ENCODE data around the gene CCDC40. TPM values are rescaled to one million over a fixed set of nuclear protein-coding genes. Genes with fewer than 3 reads are reported as not detected.

Gene CCDC40
- total RNA-seq, 1 experiment from 2014 or later = 14.2 TPM

- intact Hi-C loops (cut with micrococcal nuclease; ENCODE audit: unreplicated experiment) = no loop called here
- Histone ChIP-seq H2AFZ (no peak overlapping the region), H3K4me1 (replicated peaks; ENCODE audit: insufficient read depth) (no peaks in the 10 kb centered on the region), H3K4me2 (no peak overlapping the region), H3K4me3 (no peak overlapping the region), H3K9me3 (ENCODE audit: insufficient read depth, low read depth) (no peaks in the 10 kb centered on the region), H3K9me2 (ENCODE audit: insufficient read depth) (no peaks in the 10 kb centered on the region), H3F3A (ENCODE audit: insufficient read depth, low read depth) (no peaks in the 10 kb centered on the region), H3K27ac (no peak overlapping the region), H3K36me3 (ENCODE audit: low read depth) (no peaks in the 10 kb centered on the region), H4K20me1 (ENCODE audit: insufficient read depth) (no peaks in the 10 kb centered on the region), H3K27me3 (ENCODE audit: insufficient read depth, low read depth) (no peaks in the 10 kb centered on the region), H3K79me2 (ENCODE audit: low read depth) (no peaks in the 10 kb centered on the region)
- TF ChIP-seq CTCF (conservative IDR thresholded peaks at IDR 0.05) (no peak), EZH2 (IDR thresholded peaks at IDR 0.05; ENCODE audit: low read depth) (no peak)
- ChIA-PET POLR2A (ENCODE audit: unreplicated experiment) (no interaction called here), CTCF (no interaction called here)
- BruUV-seq (replicated peaks) = no TSS peak
- DNase-seq = no peak
Measured at GRCh38 chr17:80053102-80053501, 16.7 kb downstream of the CCDC40 start.

- no TSS peak for BruUV-seq (replicated peaks)
Measured at GRCh38 chr17:80055597-80055996, 19.2 kb downstream of the CCDC40 start.

GRCh38 chr17:80058311-80058955 lies 22.0 kb downstream of the CCDC40 start:
- H4K20me1 ChIP-seq (ENCODE audit: insufficient read depth) = no peaks in the 10 kb centered on the region
- POLR2A ChIA-PET (ENCODE audit: unreplicated experiment) = no interaction called here
- H3K79me2 ChIP-seq (ENCODE audit: low read depth) = no peaks in the 10 kb centered on the region
- intact Hi-C loops (cut with micrococcal nuclease; ENCODE audit: unreplicated experiment) = no loop called here
- H3K4me1 ChIP-seq (replicated peaks; ENCODE audit: insufficient read depth) = no peaks in the 10 kb centered on the region
- no TSS peak for BruUV-seq (replicated peaks)
- H3F3A ChIP-seq (ENCODE audit: insufficient read depth, low read depth) = no peaks in the 10 kb centered on the region
- CTCF ChIA-PET = no interaction called here
- H3K4me3 ChIP-seq = no peak overlapping the region
- TF ChIP-seq EZH2 (IDR thresholded peaks at IDR 0.05; ENCODE audit: low read depth) = no peak
- no peak for TF ChIP-seq CTCF (conservative IDR thresholded peaks at IDR 0.05)
- no peaks in the 10 kb centered on the region for H3K36me3 ChIP-seq (ENCODE audit: low read depth)
- no peaks in the 10 kb centered on the region for H3K9me3 ChIP-seq (ENCODE audit: insufficient read depth, low read depth)
- no peak overlapping the region for H3K27ac ChIP-seq
- no peak for DNase-seq
- no peak overlapping the region for H3K4me2 ChIP-seq
- no peak overlapping the region for H2AFZ ChIP-seq
- no peaks in the 10 kb centered on the region for H3K9me2 ChIP-seq (ENCODE audit: insufficient read depth)
- no peaks in the 10 kb centered on the region for H3K27me3 ChIP-seq (ENCODE audit: insufficient read depth, low read depth)

More at GRCh38 chr17:80055597-80055996, 19.2 kb downstream of the CCDC40 start:
- Histone ChIP-seq H3K27me3 (ENCODE audit: insufficient read depth, low read depth) (no peaks in the 10 kb centered on the region), H3K4me3 (no peak overlapping the region), H3K4me2 (no peak overlapping the region), H3K9me2 (ENCODE audit: insufficient read depth) (no peaks in the 10 kb centered on the region), H3K79me2 (ENCODE audit: low read depth) (no peaks in the 10 kb centered on the region), H3K36me3 (ENCODE audit: low read depth) (no peaks in the 10 kb centered on the region), H2AFZ (no peak overlapping the region), H3K9me3 (ENCODE audit: insufficient read depth, low read depth) (no peaks in the 10 kb centered on the region), H3F3A (ENCODE audit: insufficient read depth, low read depth) (no peaks in the 10 kb centered on the region), H3K27ac (no peak overlapping the region), H3K4me1 (replicated peaks; ENCODE audit: insufficient read depth) (no peaks in the 10 kb centered on the region), H4K20me1 (ENCODE audit: insufficient read depth) (no peaks in the 10 kb centered on the region)
- intact Hi-C loops (cut with micrococcal nuclease; ENCODE audit: unreplicated experiment) = no loop called here
- DNase-seq = no peak
- ChIA-PET POLR2A (ENCODE audit: unreplicated experiment) (no interaction called here), CTCF (interaction anchor here (0.7 kb wide), 1 partner anchor 14 kb away, joined by 3 read pairs; no protein-coding TSS in a partner anchor)
- no peak for TF ChIP-seq EZH2 (IDR thresholded peaks at IDR 0.05; ENCODE audit: low read depth)
- TF ChIP-seq CTCF (conservative IDR thresholded peaks at IDR 0.05) = no peak
